IPS-18a (cell line): ENCODE results near the gene PAPLN.

Experiments used
- H3K27ac ChIP-seq: one replicate; pipeline ENCODE4 v1.5.1; 2013; ENCODE audit warnings: low read length
- H3K27me3 ChIP-seq: one replicate; pipeline ENCODE4 v1.6.1; 2013; ENCODE audit warnings: mild to moderate bottlenecking, low read length; ENCODE audit not compliant: control insufficient read depth, insufficient read depth
- H3K36me3 ChIP-seq: one replicate; pipeline ENCODE4 v1.6.1; 2013; ENCODE audit warnings: low read depth, low read length; ENCODE audit not compliant: control insufficient read depth
- H3K4me1 ChIP-seq: one replicate; pipeline ENCODE4 v1.6.1; 2013; ENCODE audit warnings: low read depth, low read length; ENCODE audit not compliant: control insufficient read depth
- H3K4me3 ChIP-seq: one replicate; pipeline ENCODE4 v1.5.1; 2013; ENCODE audit warnings: low read length
- H3K9ac ChIP-seq: one replicate; pipeline ENCODE4 v1.6.1; 2013; ENCODE audit warnings: mild to moderate bottlenecking, low read length, moderate library complexity
- H3K9me3 ChIP-seq: one replicate; pipeline ENCODE4 v1.6.1; 2013; ENCODE audit warnings: low read depth, low read length; ENCODE audit not compliant: control insufficient read depth

Gene PAPLN

DNA sequence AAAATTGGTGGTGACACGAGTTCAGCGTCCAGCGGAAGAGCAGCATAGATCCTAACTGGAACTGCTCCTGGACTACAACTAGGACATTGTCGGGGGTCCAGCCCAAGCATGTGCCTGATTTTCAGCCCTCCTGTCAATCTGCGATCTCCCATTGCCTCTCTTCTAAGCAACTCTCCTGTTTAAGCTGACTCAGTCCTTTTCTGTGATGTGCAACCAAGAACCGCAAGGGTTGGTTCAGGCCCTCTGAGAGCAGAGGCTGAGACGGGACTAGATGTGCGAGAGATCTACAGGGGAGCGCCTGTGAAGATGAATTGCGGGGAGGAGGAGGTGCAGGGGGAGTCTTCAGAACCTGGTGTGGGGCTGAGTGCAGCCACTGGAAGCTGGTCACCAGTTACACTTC is 3.7 kb upstream of the PAPLN start:
- Histone ChIP-seq H3K9ac (no peak overlapping the region), H3K27me3 (peaks cover 32% of the 10 kb centered on the region), H3K4me3 (no peak overlapping the region), H3K27ac (no peak overlapping the region), H3K36me3 (no peaks in the 10 kb centered on the region), H3K9me3 (no peaks in the 10 kb centered on the region), H3K4me1 (peaks cover 51% of the 10 kb centered on the region)

DNA sequence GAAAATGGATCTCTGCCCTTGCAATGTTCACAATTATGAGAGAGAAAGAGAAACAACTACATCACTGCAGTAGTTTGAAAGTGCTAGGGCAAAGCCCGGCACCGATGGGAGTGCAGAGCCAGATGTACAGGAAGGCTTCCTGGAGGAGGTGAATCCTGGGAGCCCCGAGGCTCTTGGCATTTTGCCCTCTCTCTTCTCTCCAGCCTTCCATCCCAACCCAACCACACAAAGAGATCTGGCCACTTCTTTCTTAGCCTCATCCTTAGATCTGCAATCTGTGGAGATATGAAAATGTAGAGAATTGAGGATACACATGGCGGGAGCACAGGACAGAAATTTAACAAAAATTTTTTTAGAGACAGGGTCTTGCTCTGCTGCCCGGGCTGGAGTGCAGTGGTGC is 3.3 kb upstream of the PAPLN start:
- Histone ChIP-seq H3K27me3 (peaks cover 37% of the 10 kb centered on the region), H3K4me1 (peaks cover 55% of the 10 kb centered on the region)

GRCh38 chr14:73234586-73235394 is 2.5 kb upstream of the PAPLN start:
- H3K27me3 ChIP-seq: peaks cover 44% of the 10 kb centered on the region
- H3K4me3 ChIP-seq: peak overlapping the region; percentile 68

More for the DNA sequence above, 3.3 kb upstream of the PAPLN start:
- Histone ChIP-seq H3K9me3 (no peaks in the 10 kb centered on the region), H3K36me3 (peaks cover 2% of the 10 kb centered on the region), H3K9ac (no peak overlapping the region), H3K4me3 (no peak overlapping the region), H3K27ac (no peak overlapping the region)

GRCh38 chr14:73235531-73236155 is 1.7 kb upstream of the PAPLN start:
- no peaks in the 10 kb centered on the region for H3K9me3 ChIP-seq
- H3K9ac ChIP-seq: peak overlapping the region; percentile 24
- peak overlapping the region; percentile 68 for H3K4me3 ChIP-seq
- H3K36me3 ChIP-seq: peaks cover 2% of the 10 kb centered on the region
- peaks cover 49% of the 10 kb centered on the region for H3K27me3 ChIP-seq
- peak overlapping the region; percentile 68 for H3K27ac ChIP-seq
- peaks cover 60% of the 10 kb centered on the region for H3K4me1 ChIP-seq

More at GRCh38 chr14:73234586-73235394, 2.5 kb upstream of the PAPLN start:
- peaks cover 2% of the 10 kb centered on the region for H3K36me3 ChIP-seq
- no peaks in the 10 kb centered on the region for H3K9me3 ChIP-seq
- H3K4me1 ChIP-seq: peaks cover 60% of the 10 kb centered on the region
- peak overlapping the region; percentile 24 for H3K9ac ChIP-seq
- H3K27ac ChIP-seq: peak overlapping the region; percentile 68

GRCh38 chr14:73236157-73236556 is 1.1 kb upstream of the PAPLN start:
- H3K9me3 ChIP-seq: no peaks in the 10 kb centered on the region
- no peak overlapping the region for H3K27ac ChIP-seq
- peaks cover 49% of the 10 kb centered on the region for H3K27me3 ChIP-seq
- H3K4me1 ChIP-seq: peaks cover 60% of the 10 kb centered on the region
- H3K4me3 ChIP-seq: peak overlapping the region; percentile 68
- H3K9ac ChIP-seq: no peak overlapping the region
- H3K36me3 ChIP-seq: peaks cover 2% of the 10 kb centered on the region

DNA sequence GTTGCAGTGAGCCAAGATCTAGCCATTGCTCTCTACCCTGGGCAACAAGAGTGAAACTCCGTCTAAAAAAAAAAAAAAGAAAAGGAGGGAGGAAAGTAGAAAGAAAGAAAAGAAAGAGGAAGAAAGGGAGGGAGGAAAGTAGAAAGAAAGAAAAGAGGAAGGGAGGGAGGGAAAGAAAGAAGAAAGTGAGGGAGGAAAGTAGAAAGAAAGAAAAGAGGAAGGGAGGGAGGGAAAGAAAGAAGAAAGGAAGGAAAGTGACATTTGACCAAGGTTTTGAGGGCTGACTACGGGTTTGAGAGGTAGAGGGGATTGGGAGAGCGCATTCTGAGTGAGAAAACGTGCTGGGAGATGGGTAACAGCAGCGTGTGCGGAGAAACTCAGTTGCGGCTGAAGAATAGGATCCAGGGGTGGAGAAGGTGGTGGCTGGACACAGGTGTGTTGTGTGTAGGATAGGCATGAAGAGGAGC is 521 bp upstream of the PAPLN start:
- no peak overlapping the region for H3K27ac ChIP-seq
- H3K9ac ChIP-seq: no peak overlapping the region
- peak overlapping the region; percentile 68 for H3K4me3 ChIP-seq
- peaks cover 49% of the 10 kb centered on the region for H3K27me3 ChIP-seq
- H3K36me3 ChIP-seq: peaks cover 2% of the 10 kb centered on the region
- peaks cover 57% of the 10 kb centered on the region for H3K4me1 ChIP-seq
- H3K9me3 ChIP-seq: no peaks in the 10 kb centered on the region

DNA sequence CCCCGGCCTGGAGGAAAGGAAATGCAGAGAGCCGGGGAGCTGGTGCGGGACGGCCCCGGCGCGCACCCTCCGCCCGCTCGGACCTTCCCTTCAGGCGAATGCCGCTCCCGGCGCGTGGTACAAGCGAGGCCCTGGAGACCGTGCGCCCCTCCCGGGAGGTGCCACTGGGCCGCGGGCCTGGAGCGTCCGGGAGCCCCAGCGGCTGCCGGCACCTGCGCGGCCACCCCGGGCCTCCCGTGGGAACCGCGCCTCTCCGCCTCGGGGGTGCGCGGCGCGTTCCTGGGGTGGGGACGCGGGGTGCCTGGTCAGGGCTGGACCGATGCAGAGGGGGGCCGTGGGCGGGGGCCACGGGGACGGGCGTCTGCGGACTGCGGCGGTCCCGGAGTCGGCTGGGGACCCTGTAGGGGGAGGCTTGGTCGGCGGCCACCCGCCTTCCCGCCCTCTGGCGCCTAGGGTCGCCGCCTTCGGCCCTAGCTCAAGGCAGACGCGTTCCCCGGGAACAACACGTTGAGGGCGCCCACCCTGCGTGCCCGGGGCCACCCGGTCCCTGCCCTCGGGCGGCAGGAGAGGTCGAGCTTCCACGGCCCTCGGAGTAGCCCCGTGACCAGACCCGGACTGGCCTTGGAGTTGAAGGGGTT is 599 bp downstream of the PAPLN start:
- H3K27me3 ChIP-seq: peaks cover 49% of the 10 kb centered on the region
- peaks cover 2% of the 10 kb centered on the region for H3K36me3 ChIP-seq
- peak overlapping the region; percentile 68 for H3K4me3 ChIP-seq
- no peaks in the 10 kb centered on the region for H3K9me3 ChIP-seq
- H3K9ac ChIP-seq: peak overlapping the region; percentile 33
- H3K27ac ChIP-seq: no peak overlapping the region
- H3K4me1 ChIP-seq: peaks cover 51% of the 10 kb centered on the region

- Histone ChIP-seq H3K9me3 (no peaks in the 10 kb centered on the region), H3K4me1 (peaks cover 46% of the 10 kb centered on the region), H3K4me3 (peak overlapping the region; percentile 68), H3K27ac (no peak overlapping the region), H3K36me3 (peaks cover 2% of the 10 kb centered on the region), H3K9ac (peak overlapping the region; percentile 33), H3K27me3 (peaks cover 46% of the 10 kb centered on the region)
Measured at GRCh38 chr14:73238424-73238852, 1.1 kb downstream of the PAPLN start.

DNA sequence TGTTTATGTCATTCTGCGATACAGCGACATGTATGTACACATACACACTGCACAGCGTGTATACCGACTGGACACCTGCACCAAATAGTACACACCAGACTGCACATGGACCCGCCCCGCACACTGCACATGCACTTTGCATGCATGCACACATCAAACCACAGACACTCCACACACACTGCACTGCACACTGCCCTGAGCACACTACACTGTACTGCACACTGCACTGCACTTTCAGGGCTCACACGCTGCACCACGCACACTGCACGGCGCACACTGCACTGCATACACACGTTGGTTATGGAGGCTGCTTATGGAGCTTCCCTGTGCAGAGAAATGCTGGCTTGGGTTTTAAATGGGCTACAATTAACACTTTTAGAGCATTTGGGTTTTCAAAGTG is 1.6 kb downstream of the PAPLN start:
- peaks cover 41% of the 10 kb centered on the region for H3K4me1 ChIP-seq
- H3K4me3 ChIP-seq: peak overlapping the region; percentile 40

DNA sequence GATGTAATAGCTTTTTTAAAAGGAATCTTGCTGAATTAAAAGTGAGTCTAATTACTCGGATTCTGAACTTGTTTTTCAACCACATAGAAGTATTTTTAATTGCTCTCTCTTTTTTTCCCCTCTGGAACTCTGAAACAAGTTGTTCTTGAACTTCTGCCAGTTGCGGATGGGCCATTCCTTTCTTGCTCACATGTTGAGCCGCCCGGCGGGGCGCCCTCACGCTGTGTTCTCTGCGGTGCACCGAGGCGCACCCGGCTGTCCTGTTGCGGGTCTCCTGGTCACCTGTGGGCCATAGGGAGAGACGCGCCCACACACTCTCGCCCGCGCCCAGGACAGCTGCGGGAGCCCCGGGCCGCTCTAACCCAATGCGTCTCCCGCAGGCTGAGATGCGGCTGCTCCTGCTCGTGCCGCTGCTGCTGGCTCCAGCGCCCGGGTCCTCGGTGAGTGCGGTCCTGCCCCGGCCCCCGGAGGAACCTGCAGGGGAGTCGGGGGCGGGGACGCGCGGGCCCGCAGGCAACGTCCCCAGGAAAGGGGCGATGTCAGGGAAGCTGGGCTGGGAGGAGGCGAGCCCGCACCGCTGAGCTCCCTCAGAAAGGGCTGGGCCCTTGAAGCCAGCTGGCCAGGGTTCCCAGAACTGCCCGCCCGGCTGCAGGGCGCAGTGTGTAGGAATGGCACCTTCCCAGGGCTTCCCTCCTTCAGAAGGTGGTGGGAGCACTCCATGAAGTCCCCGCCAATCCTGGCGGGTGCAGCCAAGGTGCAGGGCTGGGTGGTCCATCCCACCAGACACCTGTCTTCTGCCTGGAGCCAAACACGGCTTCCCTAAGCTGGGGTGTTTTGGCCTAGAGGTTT is 2.3 kb downstream of the PAPLN start:
- H3K36me3 ChIP-seq: peaks cover 2% of the 10 kb centered on the region
- no peak overlapping the region for H3K9ac ChIP-seq
- peaks cover 34% of the 10 kb centered on the region for H3K4me1 ChIP-seq
- H3K9me3 ChIP-seq: no peaks in the 10 kb centered on the region
- no peak overlapping the region for H3K27ac ChIP-seq
- H3K27me3 ChIP-seq: peaks cover 42% of the 10 kb centered on the region
- H3K4me3 ChIP-seq: peak overlapping the region; percentile 40

More for the DNA sequence above, 1.6 kb downstream of the PAPLN start:
- no peaks in the 10 kb centered on the region for H3K9me3 ChIP-seq
- peaks cover 42% of the 10 kb centered on the region for H3K27me3 ChIP-seq
- H3K36me3 ChIP-seq: peaks cover 2% of the 10 kb centered on the region
- no peak overlapping the region for H3K27ac ChIP-seq
- no peak overlapping the region for H3K9ac ChIP-seq
